Gastrocnemius medialis (tissue), 4 donors: ENCODE data around the gene AGPAT3.

ENCODE experiments used
- CTCF ChIP-seq, 5 experiments: fragments of 450-650 bp in 3 of 5; fragments of 200-600 bp in 2 of 5; sonication (generic) in 2 of 5; IDR thresholded peaks in 4 of 5; conservative IDR thresholded peaks in 1 of 5; 1 replicate in 4 of 5; 2 replicates in 1 of 5; pipeline ENCODE4 v1.5.1; 2016 to 2019; ENCODE audit warnings: antibody characterized with exemption in 5 of 5, mild to moderate bottlenecking in 3 of 5, moderate library complexity in 3 of 5
- POLR2A ChIP-seq, 2 donors: fragments of 450-650 bp; IDR thresholded peaks; one replicate each; pipeline ENCODE4 v1.6.1; 2017; ENCODE audit warnings: antibody characterized with exemption in 2 of 2, mild to moderate bottlenecking in 2 of 2, moderate library complexity in 2 of 2

GRCh38 chr21:43825242-43825935 is 39.6 kb upstream of the AGPAT3 start:
- no peak for TF ChIP-seq CTCF (IDR thresholded peaks at IDR 0.05 in 4 of 5, conservative IDR thresholded peaks at IDR 0.05 in 1 of 5)
- TF ChIP-seq POLR2A (IDR thresholded peaks at IDR 0.05), result no peak
